Testis (tissue), 3 donors: Measurements from ENCODE around the gene LNX1. TPM values are rescaled to one million over a fixed set of nuclear protein-coding genes. Genes with fewer than 3 reads are reported as not detected.

ENCODE experiments used
- DNase-seq: peaks from one replicate; pipeline ENCODE4 v3.0.0-alpha.2; 2019
- H3K27ac ChIP-seq, 2 donors: fragments of 200-600 bp; sonication (generic); one replicate each; pipeline ENCODE4 v1.5.1; 2019
- H3K27me3 ChIP-seq: fragments of 200-600 bp; sonication (generic); one replicate; pipeline ENCODE4 v1.5.1; 2019
- H3K36me3 ChIP-seq: fragments of 200-600 bp; sonication (generic); one replicate; pipeline ENCODE4 v1.5.1; 2017; ENCODE audit warnings: low read depth; ENCODE audit errors: missing control alignments
- H3K4me1 ChIP-seq: fragments of 200-600 bp; sonication (generic); one replicate; pipeline ENCODE4 v1.5.1; 2019
- H3K4me3 ChIP-seq, 2 donors: fragments of 200-600 bp; sonication (generic); one replicate each; pipeline ENCODE4 v1.5.1; 2017 to 2019
- H3K9me3 ChIP-seq: fragments of 200-600 bp; sonication (generic); one replicate; pipeline ENCODE4 v1.5.1; 2017
- POLR2A ChIP-seq: fragments of 450-650 bp; IDR thresholded peaks from one replicate; pipeline ENCODE4 v1.6.1; 2017; ENCODE audit warnings: antibody characterized with exemption, mild to moderate bottlenecking, moderate library complexity
- WGBS, 2 donors: methylation state at CpG; one replicate each; pipeline ENCODE4 v1.1.5; 2018; 5-methylcytosine and 5-hydroxymethylcytosine counted together
- intact Hi-C: fragments of 100-400 bp; cut with DNase I; formaldehyde crosslinking; loops from one replicate; pipeline ENCODE4 v1.15.1; 2023; ENCODE audit warnings: low total_unique reads
- polyA plus RNA-seq: library from polyadenylated mRNA; stranded (reverse); fragments of 350-450 nt; fragmentation: Illumina TruSeq; extraction: RNeasy Lipid Tissue Mini Kit (QIAGEN cat#74804); gene quantifications from one replicate; pipeline ENCODE4 v1.2.3, GENCODE V29; 2014; ENCODE audit warnings: low read depth, low replicate concordance; ENCODE audit not compliant: insufficient read depth
- total RNA-seq, 2 donors: library from RNA; depleted of rRNA; stranded (reverse); fragments of >200 nt; gene quantifications; one replicate each; pipeline ENCODE4 v1.2.3, GENCODE V29; 2016
- TF ChIP-seq, protein P1 (sequence below), 3 experiments: fragments of 450-650 bp in 2 of 3; fragments of 200-600 bp in 1 of 3; sonication (generic) in 1 of 3; IDR thresholded peaks; one replicate each; pipeline ENCODE4 v1.5.1; 2016 to 2019; ENCODE audit warnings: antibody characterized with exemption in 3 of 3, mild to moderate bottlenecking in 2 of 3, moderate library complexity in 1 of 3

The LNX1 gene
- total and polyA plus RNA-seq, 3 donors from 2014 or later = 4.3 to 8.3 (median 5.8) TPM

DNA sequence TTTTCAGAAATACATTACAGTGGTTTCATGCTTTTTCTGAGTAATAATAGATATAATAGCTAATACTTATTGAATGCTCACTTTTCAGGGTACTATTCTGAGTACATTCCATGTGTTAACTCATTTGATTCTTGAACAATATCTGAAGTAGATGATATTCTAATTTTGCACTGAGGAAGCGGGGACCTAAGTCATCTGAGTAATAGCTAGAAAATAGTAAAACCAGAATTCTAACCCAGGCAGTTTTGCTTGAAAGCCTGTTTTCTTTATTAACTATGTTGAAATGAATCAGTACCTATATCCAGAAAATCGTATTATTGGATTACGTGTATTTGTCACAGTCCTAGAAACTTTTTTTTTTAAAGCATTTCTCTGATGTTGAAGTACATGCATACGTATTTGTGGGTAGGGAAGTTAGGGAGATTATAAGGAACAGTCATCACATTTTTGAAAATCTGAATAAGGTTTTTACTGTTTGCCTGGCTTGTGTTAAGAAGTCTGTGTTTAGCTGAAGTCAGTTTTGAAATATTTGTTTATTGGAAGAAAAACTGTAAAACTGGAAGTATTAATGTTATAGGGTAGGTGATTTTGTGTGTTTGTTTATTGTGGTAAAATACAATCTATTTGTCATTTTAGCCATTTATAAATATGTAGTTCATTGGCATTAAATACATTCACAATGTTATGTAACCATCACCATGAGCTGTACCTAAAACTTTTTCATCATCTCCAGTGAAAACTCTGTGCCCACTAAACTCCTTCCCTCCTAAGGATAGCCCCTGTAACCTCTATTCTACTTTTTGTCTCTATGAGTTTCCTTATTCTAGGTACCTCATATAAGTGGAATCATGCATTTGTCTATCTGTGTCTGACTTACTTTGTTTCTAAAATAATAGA is 158.5 kb downstream of the LNX1 start:
- TF ChIP-seq, protein P1, sequence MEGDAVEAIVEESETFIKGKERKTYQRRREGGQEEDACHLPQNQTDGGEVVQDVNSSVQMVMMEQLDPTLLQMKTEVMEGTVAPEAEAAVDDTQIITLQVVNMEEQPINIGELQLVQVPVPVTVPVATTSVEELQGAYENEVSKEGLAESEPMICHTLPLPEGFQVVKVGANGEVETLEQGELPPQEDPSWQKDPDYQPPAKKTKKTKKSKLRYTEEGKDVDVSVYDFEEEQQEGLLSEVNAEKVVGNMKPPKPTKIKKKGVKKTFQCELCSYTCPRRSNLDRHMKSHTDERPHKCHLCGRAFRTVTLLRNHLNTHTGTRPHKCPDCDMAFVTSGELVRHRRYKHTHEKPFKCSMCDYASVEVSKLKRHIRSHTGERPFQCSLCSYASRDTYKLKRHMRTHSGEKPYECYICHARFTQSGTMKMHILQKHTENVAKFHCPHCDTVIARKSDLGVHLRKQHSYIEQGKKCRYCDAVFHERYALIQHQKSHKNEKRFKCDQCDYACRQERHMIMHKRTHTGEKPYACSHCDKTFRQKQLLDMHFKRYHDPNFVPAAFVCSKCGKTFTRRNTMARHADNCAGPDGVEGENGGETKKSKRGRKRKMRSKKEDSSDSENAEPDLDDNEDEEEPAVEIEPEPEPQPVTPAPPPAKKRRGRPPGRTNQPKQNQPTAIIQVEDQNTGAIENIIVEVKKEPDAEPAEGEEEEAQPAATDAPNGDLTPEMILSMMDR (IDR thresholded peaks at IDR 0.05) = no peak
- TF ChIP-seq POLR2A = no peak

DNA sequence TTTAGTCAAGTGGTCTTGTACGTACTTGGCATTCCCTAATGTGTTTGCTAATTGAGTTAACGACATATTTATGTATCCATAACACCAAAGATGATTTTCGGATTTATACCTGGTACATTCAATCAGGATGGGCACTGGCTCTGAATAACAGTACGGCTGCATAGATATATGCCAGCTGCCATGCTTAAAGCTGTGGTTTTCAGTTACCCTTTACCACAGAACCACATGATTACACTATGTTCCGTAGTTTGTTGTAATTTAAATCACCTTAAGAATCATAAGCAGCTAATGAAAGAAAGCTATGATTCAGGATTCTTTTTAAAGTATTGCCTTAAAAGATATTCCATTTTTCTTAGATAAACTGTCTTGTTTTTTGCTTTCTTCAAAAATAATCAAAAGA is 160.2 kb downstream of the LNX1 start:
- no peak for DNase-seq
- no peak for TF ChIP-seq POLR2A
- TF ChIP-seq, protein P1 (IDR thresholded peaks at IDR 0.05) = no peak
- H3K4me1 ChIP-seq = no peaks in the 10 kb centered on the region
- no peaks in the 10 kb centered on the region for H3K36me3 ChIP-seq
- WGBS, 2 donors = 92 to 96% methylated on average over 5 of the region's 5 CpGs
- H3K27me3 ChIP-seq = no peaks in the 10 kb centered on the region
- intact Hi-C loops = no loop called here
- no peak overlapping the region for H3K4me3 ChIP-seq
- no peak overlapping the region for H3K27ac ChIP-seq
- no peaks in the 10 kb centered on the region for H3K9me3 ChIP-seq

More for the DNA sequence above, 158.5 kb downstream of the LNX1 start:
- no peaks in the 10 kb centered on the region for H3K27me3 ChIP-seq
- no peaks in the 10 kb centered on the region for H3K9me3 ChIP-seq
- no peak overlapping the region for H3K27ac ChIP-seq
- no peaks in the 10 kb centered on the region for H3K4me1 ChIP-seq
- no peak for DNase-seq
- WGBS, 2 donors = 91 to 97% methylated on average over 4 of the region's 4 CpGs
- intact Hi-C loops = no loop called here
- no peaks in the 10 kb centered on the region for H3K36me3 ChIP-seq
- no peak overlapping the region for H3K4me3 ChIP-seq

DNA sequence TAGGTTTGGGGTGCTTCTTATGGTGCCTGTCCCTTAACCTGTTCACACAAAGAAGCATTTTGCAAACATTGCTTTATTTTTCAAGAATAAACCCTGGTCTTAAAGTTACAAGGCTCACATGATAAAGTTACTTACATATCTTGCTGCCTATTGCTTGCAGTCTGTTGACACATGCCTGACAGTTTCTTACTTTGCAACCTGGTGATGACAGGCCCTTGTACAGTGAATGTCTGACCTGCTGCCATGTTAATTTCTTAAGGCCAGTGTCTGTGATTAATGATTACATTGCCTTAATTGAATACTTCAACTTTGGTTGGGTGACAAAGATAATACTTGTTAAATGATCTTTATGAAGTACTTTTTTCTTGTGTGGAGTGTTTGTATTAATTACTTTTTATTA is 163.9 kb downstream of the LNX1 start:
- H3K4me1 ChIP-seq = no peaks in the 10 kb centered on the region
- no peak for DNase-seq
- no peaks in the 10 kb centered on the region for H3K36me3 ChIP-seq
- H3K27me3 ChIP-seq = no peaks in the 10 kb centered on the region
- intact Hi-C loops = no loop called here
- no peak overlapping the region for H3K4me3 ChIP-seq
- no peak overlapping the region for H3K27ac ChIP-seq
- no peaks in the 10 kb centered on the region for H3K9me3 ChIP-seq
- TF ChIP-seq POLR2A = no peak
- TF ChIP-seq, protein P1 (IDR thresholded peaks at IDR 0.05) = no peak

DNA sequence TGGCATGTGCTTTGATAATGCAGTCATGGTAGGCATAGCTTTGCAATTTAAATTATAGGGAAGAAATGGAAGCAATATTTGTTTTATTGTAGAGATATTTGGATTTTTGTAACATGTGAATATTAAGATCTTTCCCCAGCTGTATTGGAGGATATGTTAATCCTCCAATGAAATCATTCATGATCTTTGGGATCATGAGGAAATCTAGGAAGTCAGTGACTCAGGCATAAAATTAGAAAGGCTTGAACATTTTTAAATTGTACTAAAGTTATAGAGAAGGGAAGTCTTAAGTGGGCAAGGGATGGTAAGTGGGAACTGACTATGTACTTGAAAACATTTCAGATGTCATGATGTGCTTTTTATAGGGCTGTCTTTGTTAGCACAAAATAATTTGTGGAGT is 167.0 kb downstream of the LNX1 start:
- H3K36me3 ChIP-seq = no peaks in the 10 kb centered on the region
- H3K4me1 ChIP-seq = no peaks in the 10 kb centered on the region
- TF ChIP-seq, protein P1 (IDR thresholded peaks at IDR 0.05) = no peak
- TF ChIP-seq POLR2A = no peak
- H3K4me3 ChIP-seq = no peak overlapping the region
- intact Hi-C loops = no loop called here
- no peak for DNase-seq
- H3K9me3 ChIP-seq = no peaks in the 10 kb centered on the region
- H3K27me3 ChIP-seq = no peaks in the 10 kb centered on the region
- H3K27ac ChIP-seq = no peak overlapping the region

DNA sequence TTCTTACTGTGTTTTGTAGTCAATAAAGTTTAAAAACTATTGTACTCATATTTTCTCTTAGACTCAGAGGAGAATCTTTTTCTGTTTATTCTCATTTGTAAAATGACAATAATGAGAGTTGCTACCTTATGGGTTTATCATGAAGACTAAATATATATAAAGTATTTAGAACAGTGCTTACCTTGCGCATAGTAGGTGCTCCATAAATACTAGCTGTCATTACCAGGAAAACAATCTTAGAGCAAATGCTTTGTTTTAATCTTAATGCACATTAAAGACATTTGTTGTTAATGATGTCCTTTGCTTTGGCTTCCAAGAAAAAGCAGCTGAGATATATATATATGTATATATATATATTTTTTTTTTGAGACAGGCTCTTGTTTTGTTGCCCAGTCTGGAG is 168.9 kb downstream of the LNX1 start:
- Histone ChIP-seq H3K4me1 (no peaks in the 10 kb centered on the region), H3K36me3 (no peaks in the 10 kb centered on the region), H3K4me3 (no peak overlapping the region), H3K9me3 (no peaks in the 10 kb centered on the region), H3K27ac (no peak overlapping the region), H3K27me3 (no peaks in the 10 kb centered on the region)
- no peak for DNase-seq
- intact Hi-C loops = no loop called here
- 94 to 98% methylated on average over 1 of the region's 1 CpG for WGBS, 2 donors
- TF ChIP-seq POLR2A = no peak
- TF ChIP-seq, protein P1 (IDR thresholded peaks at IDR 0.05) = no peak
